DOHH2 (cell line): Measurements from ENCODE around the gene HDAC4.

Source experiments
- H3F3A ChIP-seq: fragments of 200-600 bp; sonication (generic), shearing (Covaris generic); 2 replicates; pipeline ENCODE4 v1.6.0; 2016; ENCODE audit warnings: antibody characterized with exemption, mild to moderate bottlenecking; ENCODE audit not compliant: control insufficient read depth, insufficient read depth
- H3K27ac ChIP-seq: fragments of 200-600 bp; sonication (generic); 2 replicates; pipeline ENCODE4 v1.5.1; 2014; ENCODE audit warnings: low read depth, mild to moderate bottlenecking, low read length, moderate library complexity
- H3K27me3 ChIP-seq: fragments of 200-600 bp; sonication (generic); 2 replicates; pipeline ENCODE4 v1.6.1; 2014; ENCODE audit warnings: mild to moderate bottlenecking, low read length, mixed read lengths; ENCODE audit not compliant: control insufficient read depth
- H3K36me3 ChIP-seq: fragments of 200-600 bp; sonication (generic); 2 replicates; pipeline ENCODE4 v1.6.1; 2014; ENCODE audit warnings: mild to moderate bottlenecking, low read length, moderate library complexity, mixed read lengths; ENCODE audit not compliant: control insufficient read depth
- H3K4me1 ChIP-seq: fragments of 200-600 bp; sonication (generic); 2 replicates; pipeline ENCODE4 v1.6.1; 2014; ENCODE audit warnings: mild to moderate bottlenecking, low read length, mixed read lengths; ENCODE audit not compliant: control insufficient read depth
- H3K4me2 ChIP-seq: fragments of 200-600 bp; sonication (generic); 2 replicates; pipeline ENCODE4 v1.6.0; 2014; ENCODE audit warnings: mild to moderate bottlenecking, low read length, moderate library complexity
- H3K4me3 ChIP-seq: fragments of 200-600 bp; sonication (generic); 2 replicates; pipeline ENCODE4 v1.5.1; 2014; ENCODE audit warnings: mild to moderate bottlenecking, low read length, mixed read lengths
- H3K79me2 ChIP-seq: fragments of 200-600 bp; sonication (generic); 2 replicates; pipeline ENCODE4 v1.6.1; 2014; ENCODE audit warnings: mild to moderate bottlenecking, low read length, mixed read lengths; ENCODE audit not compliant: control insufficient read depth
- H3K9me2 ChIP-seq: fragments of 200-600 bp; sonication (generic); replicated peaks from 2 replicates; pipeline ENCODE4 v1.6.1; 2014; ENCODE audit warnings: mild to moderate bottlenecking, low read length, mixed read lengths; ENCODE audit not compliant: control insufficient read depth
- H3K9me3 ChIP-seq: fragments of 200-600 bp; sonication (generic); 2 replicates; pipeline ENCODE4 v1.6.1; 2014; ENCODE audit warnings: antibody characterized with exemption, low read length, mixed read lengths; ENCODE audit not compliant: control insufficient read depth, insufficient read depth
- H4K20me1 ChIP-seq: fragments of 200-600 bp; sonication (generic); 2 replicates; pipeline ENCODE4 v1.6.0; 2014; ENCODE audit warnings: low read depth, mild to moderate bottlenecking, antibody characterized with exemption, low read length, moderate library complexity; ENCODE audit not compliant: control insufficient read depth, insufficient read depth
- EZH2phosphoT487 ChIP-seq: fragments of 200-600 bp; sonication (generic); IDR thresholded peaks from 2 replicates; pipeline ENCODE4 v1.6.1; 2017; ENCODE audit warnings: borderline replicate concordance, mild to moderate bottlenecking, antibody characterized with exemption, low read length, moderate library complexity, mixed read lengths
- TF ChIP-seq, protein P1 (sequence below): fragments of 200-600 bp; sonication (generic); IDR thresholded peaks from one replicate; pipeline ENCODE4 v1.5.1; 2014; ENCODE audit warnings: antibody characterized with exemption, mild to moderate bottlenecking, low read depth, low read length; ENCODE audit not compliant: poor library complexity, severe bottlenecking

HDAC4 gene

DNA sequence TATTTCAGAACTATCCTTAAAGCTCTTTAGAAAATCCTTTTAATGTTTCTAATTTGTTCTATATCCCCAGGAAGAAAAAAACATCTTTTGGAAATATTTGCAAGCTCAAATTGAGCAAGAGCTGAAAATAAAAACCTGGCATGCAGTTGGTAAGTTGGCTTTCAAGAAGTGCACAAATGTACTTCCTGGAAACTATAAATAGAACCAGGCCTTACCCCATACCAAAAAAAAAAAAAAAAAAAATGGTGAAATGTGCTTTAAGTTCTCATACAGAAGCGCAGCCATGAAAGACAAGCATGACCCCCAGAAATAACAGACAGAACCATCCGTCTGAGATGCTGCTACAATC, 178.5 kb downstream of the HDAC4 start:
- Histone ChIP-seq H3K79me2 (no peaks in the 10 kb centered on the region), H3K9me3 (no peaks in the 10 kb centered on the region), H3K4me2 (no peak overlapping the region), H3K27ac (no peak overlapping the region), H3K27me3 (peaks cover 4% of the 10 kb centered on the region; the same call in 1 of the 2 replicates), H3K9me2 (no peaks in the 10 kb centered on the region), H3K4me1 (no peaks in the 10 kb centered on the region), H3K4me3 (no peak overlapping the region), H3K36me3 (no peaks in the 10 kb centered on the region), H4K20me1 (peaks cover 9% of the 10 kb centered on the region; the same call in 1 of the 2 replicates), H3F3A (no peaks in the 10 kb centered on the region)
- TF ChIP-seq EZH2phosphoT487: no peak
- TF ChIP-seq, protein P1, sequence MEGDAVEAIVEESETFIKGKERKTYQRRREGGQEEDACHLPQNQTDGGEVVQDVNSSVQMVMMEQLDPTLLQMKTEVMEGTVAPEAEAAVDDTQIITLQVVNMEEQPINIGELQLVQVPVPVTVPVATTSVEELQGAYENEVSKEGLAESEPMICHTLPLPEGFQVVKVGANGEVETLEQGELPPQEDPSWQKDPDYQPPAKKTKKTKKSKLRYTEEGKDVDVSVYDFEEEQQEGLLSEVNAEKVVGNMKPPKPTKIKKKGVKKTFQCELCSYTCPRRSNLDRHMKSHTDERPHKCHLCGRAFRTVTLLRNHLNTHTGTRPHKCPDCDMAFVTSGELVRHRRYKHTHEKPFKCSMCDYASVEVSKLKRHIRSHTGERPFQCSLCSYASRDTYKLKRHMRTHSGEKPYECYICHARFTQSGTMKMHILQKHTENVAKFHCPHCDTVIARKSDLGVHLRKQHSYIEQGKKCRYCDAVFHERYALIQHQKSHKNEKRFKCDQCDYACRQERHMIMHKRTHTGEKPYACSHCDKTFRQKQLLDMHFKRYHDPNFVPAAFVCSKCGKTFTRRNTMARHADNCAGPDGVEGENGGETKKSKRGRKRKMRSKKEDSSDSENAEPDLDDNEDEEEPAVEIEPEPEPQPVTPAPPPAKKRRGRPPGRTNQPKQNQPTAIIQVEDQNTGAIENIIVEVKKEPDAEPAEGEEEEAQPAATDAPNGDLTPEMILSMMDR: no peak

DNA sequence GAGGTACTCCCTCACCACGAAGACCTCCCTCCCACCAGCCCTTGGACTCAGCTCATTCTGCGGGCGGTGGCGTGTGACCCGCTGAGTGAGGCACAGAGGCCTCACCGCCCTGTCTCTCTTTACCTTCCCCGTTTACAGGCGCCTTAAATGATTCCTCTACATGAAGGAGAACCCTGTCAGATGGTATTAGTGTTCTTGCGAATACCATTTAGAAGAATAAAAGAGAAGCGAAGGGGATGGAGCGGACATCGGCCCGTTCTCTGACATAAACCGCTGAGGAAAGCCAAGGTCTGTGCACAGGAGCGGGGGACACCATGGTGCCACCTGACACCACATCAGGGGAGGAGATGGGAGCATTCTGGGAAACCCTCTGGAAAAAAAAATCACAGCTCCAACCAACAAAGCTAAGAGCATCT, 179.8 kb downstream of the HDAC4 start:
- Histone ChIP-seq H4K20me1 (peaks cover 12% of the 10 kb centered on the region; the same call in 1 of the 2 replicates), H3K4me3 (no peak overlapping the region), H3K4me1 (no peaks in the 10 kb centered on the region)

DNA sequence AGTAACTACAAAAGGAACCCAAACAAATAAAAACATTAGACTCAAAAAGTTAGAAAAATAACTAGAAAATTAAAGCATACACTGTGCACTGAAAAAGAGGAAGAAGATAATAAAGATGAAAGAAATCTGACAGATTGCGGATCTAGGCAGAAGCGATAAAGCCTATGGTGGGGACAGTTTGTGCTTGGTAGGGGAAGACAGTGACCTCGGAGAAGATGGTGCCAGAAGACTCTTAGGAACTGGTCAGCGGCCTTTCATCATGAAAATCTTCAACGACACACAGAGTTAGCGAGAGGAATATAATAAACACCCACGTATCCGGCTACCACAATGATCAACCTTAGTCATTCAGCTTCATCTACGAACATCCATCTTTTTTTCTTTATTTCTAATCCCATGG, 180.5 kb downstream of the HDAC4 start:
- Histone ChIP-seq H3K4me1 (no peaks in the 10 kb centered on the region), H4K20me1 (peaks cover 12% of the 10 kb centered on the region; the same call in 1 of the 2 replicates), H3K27ac (no peak overlapping the region)

More for the DNA sequence above, 179.8 kb downstream of the HDAC4 start:
- Histone ChIP-seq H3K27me3 (peaks cover 9% of the 10 kb centered on the region; the same call in 1 of the 2 replicates), H3K9me2 (no peaks in the 10 kb centered on the region), H3K36me3 (no peaks in the 10 kb centered on the region), H3K4me2 (no peak overlapping the region), H3F3A (no peaks in the 10 kb centered on the region), H3K79me2 (no peaks in the 10 kb centered on the region), H3K27ac (no peak overlapping the region), H3K9me3 (no peaks in the 10 kb centered on the region)
- TF ChIP-seq, protein P1: no peak

More for the DNA sequence above, 180.5 kb downstream of the HDAC4 start:
- Histone ChIP-seq H3K9me3 (no peaks in the 10 kb centered on the region), H3K4me2 (no peak overlapping the region), H3F3A (no peaks in the 10 kb centered on the region), H3K36me3 (no peaks in the 10 kb centered on the region), H3K9me2 (no peaks in the 10 kb centered on the region), H3K27me3 (peaks cover 9% of the 10 kb centered on the region; the same call in 1 of the 2 replicates), H3K4me3 (no peak overlapping the region), H3K79me2 (no peaks in the 10 kb centered on the region)
- TF ChIP-seq, protein P1: no peak
- no peak for TF ChIP-seq EZH2phosphoT487
